Measurements from ENCODE around the gene GPAM.
A peak's percentile ranks its signal among the peaks of the same experiment; 100 is the strongest.

GPAM gene

GRCh38 chr10:112141292-112141691 is 42.3 kb downstream of the GPAM start:
- no peaks in the 10 kb centered on the region for H3K27me3 ChIP-seq (ENCODE audit: insufficient read depth, low read length)
- H3K4me2 ChIP-seq (ENCODE audit: low read length), result no peak overlapping the region
- H3K4me1 ChIP-seq (ENCODE audit: control insufficient read depth in 1 of 2, insufficient read depth in 2 of 2, low read length in 2 of 2), result no peaks in the 10 kb centered on the region
- DNase-seq, result no peak
- no peak overlapping the region for H3K4ac ChIP-seq (ENCODE audit: low read depth, low read length)
- no peaks in the 10 kb centered on the region for H3K79me1 ChIP-seq (ENCODE audit: low read length)
- H3K27ac ChIP-seq (ENCODE audit: low read depth, low read length), result no peak overlapping the region
- no peak overlapping the region for H2BK120ac ChIP-seq (ENCODE audit: insufficient read depth, low read length, poor library complexity)
- no peak overlapping the region for H2BK5ac ChIP-seq (ENCODE audit: low read depth, low read length, poor library complexity)
- H2AFZ ChIP-seq (ENCODE audit: insufficient read depth, low read length, poor library complexity), result no peak overlapping the region
- no peaks in the 10 kb centered on the region for H3K79me2 ChIP-seq (ENCODE audit: control insufficient read depth, insufficient read depth, low read length, poor library complexity)
- H3K4me3 ChIP-seq (ENCODE audit: low read depth, low read length), result no peak overlapping the region
- H4K8ac ChIP-seq (ENCODE audit: low read depth, low read length), result no peak overlapping the region
- H4K12ac ChIP-seq (ENCODE audit: low read depth, low read length), result no peak overlapping the region
- no peak overlapping the region for H2AK5ac ChIP-seq (ENCODE audit: low read length)
- H3K14ac ChIP-seq (ENCODE audit: low read length), result no peak overlapping the region
- H2BK12ac ChIP-seq (ENCODE audit: low read length), result no peak overlapping the region
- H4K91ac ChIP-seq (ENCODE audit: low read depth, low read length), result no peak overlapping the region
- no peak overlapping the region for H3K9ac ChIP-seq (ENCODE audit: low read length)
- H3K36me3 ChIP-seq (ENCODE audit: control insufficient read depth in 1 of 2, insufficient read depth in 2 of 2, low read length in 2 of 2), result no peaks in the 10 kb centered on the region
- H3K18ac ChIP-seq (ENCODE audit: low read length), result no peak overlapping the region
- no CpG with 5 or more reads among the region's 5 CpGs for WGBS (ENCODE audit: extremely low coverage, insufficient coverage, insufficient read length)
- H3K9me3 ChIP-seq (ENCODE audit: insufficient read depth, low read depth, low read length), result no peaks in the 10 kb centered on the region
- no peak overlapping the region for H3K23ac ChIP-seq (ENCODE audit: low read length)

- H3K18ac ChIP-seq (ENCODE audit: low read length), result no peak overlapping the region
- no CpG with 5 or more reads among the region's 11 CpGs for WGBS (ENCODE audit: extremely low coverage, insufficient coverage, insufficient read length)
- no peak overlapping the region for H3K4ac ChIP-seq (ENCODE audit: low read depth, low read length)
These were observed 43.2 kb downstream of the GPAM start for GRCh38 chr10:112140110-112140970.

GRCh38 chr10:112139176-112139575 is 44.4 kb downstream of the GPAM start:
- no peak overlapping the region for H4K12ac ChIP-seq (ENCODE audit: low read depth, low read length)
- H3K27me3 ChIP-seq (ENCODE audit: insufficient read depth, low read length), result no peaks in the 10 kb centered on the region
- no peak overlapping the region for H4K8ac ChIP-seq (ENCODE audit: low read depth, low read length)
- no peaks in the 10 kb centered on the region for H3K79me1 ChIP-seq (ENCODE audit: low read length)
- H3K23ac ChIP-seq (ENCODE audit: low read length), result no peak overlapping the region
- no peak overlapping the region for H4K91ac ChIP-seq (ENCODE audit: low read depth, low read length)
- no peak overlapping the region for H2BK12ac ChIP-seq (ENCODE audit: low read length)
- H2BK120ac ChIP-seq (ENCODE audit: insufficient read depth, low read length, poor library complexity), result no peak overlapping the region
- H3K36me3 ChIP-seq (ENCODE audit: control insufficient read depth in 1 of 2, insufficient read depth in 2 of 2, low read length in 2 of 2), result no peaks in the 10 kb centered on the region
- H3K4me2 ChIP-seq (ENCODE audit: low read length), result no peak overlapping the region
- H2AFZ ChIP-seq (ENCODE audit: insufficient read depth, low read length, poor library complexity), result no peak overlapping the region
- DNase-seq, result no peak
- H3K14ac ChIP-seq (ENCODE audit: low read length), result no peak overlapping the region
- H3K4me3 ChIP-seq (ENCODE audit: low read depth, low read length), result no peak overlapping the region
- H3K9me3 ChIP-seq (ENCODE audit: insufficient read depth, low read depth, low read length), result no peaks in the 10 kb centered on the region
- WGBS (ENCODE audit: extremely low coverage, insufficient coverage, insufficient read length), result no CpG with 5 or more reads among the region's 7 CpGs
- no peak overlapping the region for H3K27ac ChIP-seq (ENCODE audit: low read depth, low read length)
- H3K4ac ChIP-seq (ENCODE audit: low read depth, low read length), result no peak overlapping the region
- no peaks in the 10 kb centered on the region for H3K79me2 ChIP-seq (ENCODE audit: control insufficient read depth, insufficient read depth, low read length, poor library complexity)
- H3K18ac ChIP-seq (ENCODE audit: low read length), result no peak overlapping the region
- no peak overlapping the region for H2BK5ac ChIP-seq (ENCODE audit: low read depth, low read length, poor library complexity)
- no peak overlapping the region for H2AK5ac ChIP-seq (ENCODE audit: low read length)
- H3K4me1 ChIP-seq (ENCODE audit: control insufficient read depth in 1 of 2, insufficient read depth in 2 of 2, low read length in 2 of 2), result no peaks in the 10 kb centered on the region
- no peak overlapping the region for H3K9ac ChIP-seq (ENCODE audit: low read length)

More at GRCh38 chr10:112140110-112140970, 43.2 kb downstream of the GPAM start:
- H3K9ac ChIP-seq (ENCODE audit: low read length), result no peak overlapping the region
- no peak overlapping the region for H2AK5ac ChIP-seq (ENCODE audit: low read length)
- no peak overlapping the region for H3K4me2 ChIP-seq (ENCODE audit: low read length)
- H4K91ac ChIP-seq (ENCODE audit: low read depth, low read length), result no peak overlapping the region
- no peak overlapping the region for H2AFZ ChIP-seq (ENCODE audit: insufficient read depth, low read length, poor library complexity)
- no peak overlapping the region for H2BK12ac ChIP-seq (ENCODE audit: low read length)
- H3K79me2 ChIP-seq (ENCODE audit: control insufficient read depth, insufficient read depth, low read length, poor library complexity), result no peaks in the 10 kb centered on the region
- H3K79me1 ChIP-seq (ENCODE audit: low read length), result no peaks in the 10 kb centered on the region
- H3K9me3 ChIP-seq (ENCODE audit: insufficient read depth, low read depth, low read length), result no peaks in the 10 kb centered on the region
- H3K4me1 ChIP-seq (ENCODE audit: control insufficient read depth in 1 of 2, insufficient read depth in 2 of 2, low read length in 2 of 2), result no peaks in the 10 kb centered on the region
- no peak overlapping the region for H3K14ac ChIP-seq (ENCODE audit: low read length)
- no peaks in the 10 kb centered on the region for H3K36me3 ChIP-seq (ENCODE audit: control insufficient read depth in 1 of 2, insufficient read depth in 2 of 2, low read length in 2 of 2)
- H4K12ac ChIP-seq (ENCODE audit: low read depth, low read length), result no peak overlapping the region
- no peak overlapping the region for H2BK120ac ChIP-seq (ENCODE audit: insufficient read depth, low read length, poor library complexity)
- H2BK5ac ChIP-seq (ENCODE audit: low read depth, low read length, poor library complexity), result no peak overlapping the region
- H3K27me3 ChIP-seq (ENCODE audit: insufficient read depth, low read length), result no peaks in the 10 kb centered on the region
- no peak overlapping the region for H3K4me3 ChIP-seq (ENCODE audit: low read depth, low read length)
- H3K23ac ChIP-seq (ENCODE audit: low read length), result no peak overlapping the region
- H4K8ac ChIP-seq (ENCODE audit: low read depth, low read length), result no peak overlapping the region
- no peak overlapping the region for H3K27ac ChIP-seq (ENCODE audit: low read depth, low read length)
- peak; percentile 62 to 89 for DNase-seq

GRCh38 chr10:112137154-112137987 is 46.2 kb downstream of the GPAM start:
- Histone ChIP-seq H3K4ac (ENCODE audit: low read depth, low read length) (no peak overlapping the region), H3K14ac (ENCODE audit: low read length) (no peak overlapping the region), H4K8ac (ENCODE audit: low read depth, low read length) (no peak overlapping the region), H3K79me1 (ENCODE audit: low read length) (no peaks in the 10 kb centered on the region), H3K4me1 (ENCODE audit: control insufficient read depth in 1 of 2, insufficient read depth in 2 of 2, low read length in 2 of 2) (no peaks in the 10 kb centered on the region), H3K79me2 (ENCODE audit: control insufficient read depth, insufficient read depth, low read length, poor library complexity) (no peaks in the 10 kb centered on the region), H3K4me3 (ENCODE audit: low read depth, low read length) (no peak overlapping the region), H2AK5ac (ENCODE audit: low read length) (no peak overlapping the region), H3K27ac (ENCODE audit: low read depth, low read length) (no peak overlapping the region), H3K36me3 (ENCODE audit: control insufficient read depth in 1 of 2, insufficient read depth in 2 of 2, low read length in 2 of 2) (no peaks in the 10 kb centered on the region), H2BK5ac (ENCODE audit: low read depth, low read length, poor library complexity) (no peak overlapping the region), H3K18ac (ENCODE audit: low read length) (no peak overlapping the region), H3K27me3 (ENCODE audit: insufficient read depth, low read length) (no peaks in the 10 kb centered on the region), H3K23ac (ENCODE audit: low read length) (no peak overlapping the region), H4K12ac (ENCODE audit: low read depth, low read length) (no peak overlapping the region), H3K9me3 (ENCODE audit: insufficient read depth, low read depth, low read length) (no peaks in the 10 kb centered on the region), H2BK120ac (ENCODE audit: insufficient read depth, low read length, poor library complexity) (no peak overlapping the region), H3K9ac (ENCODE audit: low read length) (no peak overlapping the region), H4K91ac (ENCODE audit: low read depth, low read length) (no peak overlapping the region), H3K4me2 (ENCODE audit: low read length) (no peak overlapping the region), H2BK12ac (ENCODE audit: low read length) (no peak overlapping the region), H2AFZ (ENCODE audit: insufficient read depth, low read length, poor library complexity) (no peak overlapping the region)
- no CpG with 5 or more reads among the region's 13 CpGs for WGBS (ENCODE audit: extremely low coverage, insufficient coverage, insufficient read length)
- peak; percentile 71 to 89 for DNase-seq
